HG03039 (cell line): ENCODE data around the gene STX17.
"Not testable (repeated sequence)": the region's sequence is repeated elsewhere in the genome, so short reads cannot be mapped to it uniquely, and the experiment has no call there.

Source experiments
- ATAC-seq: cut with Tn5 transposase; IDR thresholded peaks from one replicate; pipeline ENCODE4 v1.9.1; 2021; ENCODE audit warnings: mild to moderate bottlenecking, moderate library complexity; ENCODE audit not compliant: unreplicated experiment

The STX17 gene

GRCh38 chr9:99966716-99967115, 60.3 kb downstream of the STX17 start:
- ATAC-seq = no peak

- no peak for ATAC-seq
These were observed 61.0 kb downstream of the STX17 start for GRCh38 chr9:99967457-99967856.

GRCh38 chr9:99970481-99970880, 64.0 kb downstream of the STX17 start:
- ATAC-seq = no peak

GRCh38 chr9:99971410-99971809, 65.0 kb downstream of the STX17 start:
- no peak for ATAC-seq

- ATAC-seq = no peak
These were observed 67.0 kb downstream of the STX17 start for GRCh38 chr9:99973455-99973854.

GRCh38 chr9:99977033-99977792, 70.8 kb downstream of the STX17 start:
- no peak for ATAC-seq

GRCh38 chr9:99978221-99978620, 71.8 kb downstream of the STX17 start:
- ATAC-seq = no peak

GRCh38 chr9:99980598-99980997, 74.1 kb downstream of the STX17 start:
- no peak for ATAC-seq

- no peak for ATAC-seq
These were observed 80.2 kb downstream of the STX17 start for GRCh38 chr9:99986642-99987041.

GRCh38 chr9:99990508-99990907, 84.1 kb downstream of the STX17 start:
- not testable (repeated sequence) for ATAC-seq

- no peak for ATAC-seq
These were observed 91.8 kb downstream of the STX17 start for GRCh38 chr9:99998266-99998665.

GRCh38 chr9:99998866-99999265, 92.4 kb downstream of the STX17 start:
- no peak for ATAC-seq

GRCh38 chr9:99999797-100000196, 93.3 kb downstream of the STX17 start:
- ATAC-seq = no peak

GRCh38 chr9:100011062-100011681, 104.7 kb downstream of the STX17 start:
- no peak for ATAC-seq

GRCh38 chr9:100012279-100012678, 105.8 kb downstream of the STX17 start:
- no peak for ATAC-seq

- ATAC-seq = no peak
These were observed 107.1 kb downstream of the STX17 start for GRCh38 chr9:100013573-100013972.

GRCh38 chr9:100014846-100015245, 108.4 kb downstream of the STX17 start:
- ATAC-seq = no peak

- ATAC-seq = no peak
These were observed 113.1 kb downstream of the STX17 start for GRCh38 chr9:100019541-100019940.
